Right lobe of liver (tissue), 6 donors: ENCODE measurements around the gene CTNND2. TPM values are rescaled to one million over a fixed set of nuclear protein-coding genes. Genes with fewer than 3 reads are reported as not detected.
A peak's percentile ranks its signal among the peaks of the same experiment; 100 is the strongest.

Experiments
- ATAC-seq, 4 donors: fragments of 200-7000 bp; cut with Tn5 transposase; one replicate each; pipeline ENCODE4 v1.9.1; 2020; ENCODE audit warnings: mild to moderate bottlenecking in 4 of 4, moderate library complexity in 4 of 4
- DNase-seq, 3 donors: peaks; one replicate each; pipeline ENCODE4 v3.0.0-alpha.2; 2020
- H3K27ac ChIP-seq, 3 donors: fragments of 200-600 bp; one replicate each; pipeline ENCODE4 v1.8.0; 2022
- H3K27me3 ChIP-seq, 2 donors: fragments of 200-600 bp; one replicate each; pipeline ENCODE4 v1.8.0; 2022
- H3K36me3 ChIP-seq, 4 donors: fragments of 200-600 bp; sonication (generic) in 1 of 4; one replicate each; pipeline versions ENCODE4 v1.5.1 to v1.8.0; 2017 to 2022; ENCODE audit warnings: control low read depth in 1 of 4
- H3K4me1 ChIP-seq, 4 donors: fragments of 200-600 bp; sonication (generic) in 1 of 4; one replicate each; pipeline versions ENCODE4 v1.5.1 to v1.8.0; 2017 to 2022; ENCODE audit warnings: control low read depth in 1 of 4
- H3K4me3 ChIP-seq, 3 donors: fragments of 200-600 bp; one replicate each; pipeline ENCODE4 v1.8.0; 2022
- H3K9me3 ChIP-seq, 4 donors: fragments of 200-600 bp; sonication (generic) in 1 of 4; one replicate each; pipeline versions ENCODE4 v1.5.1 to v1.8.0; 2017 to 2022; ENCODE audit warnings: control low read depth in 1 of 4
- CTCF ChIP-seq, 4 donors: fragments of 200-600 bp in 3 of 4; fragments of 450-650 bp in 1 of 4; IDR thresholded peaks; one replicate each; pipeline versions ENCODE4 v1.5.1 to v1.8.0; 2016 to 2022; ENCODE audit warnings: antibody characterized with exemption in 4 of 4, mild to moderate bottlenecking in 2 of 4
- POLR2A ChIP-seq: fragments of 450-650 bp; IDR thresholded peaks from one replicate; pipeline ENCODE4 v1.6.1; 2017; ENCODE audit warnings: antibody characterized with exemption, mild to moderate bottlenecking
- WGBS: methylation state at CpG from one replicate; pipeline ENCODE4 v1.1.6; 2018; ENCODE audit warnings: low coverage, low lambda C conversion rate; ENCODE audit not compliant: insufficient coverage; ENCODE audit errors: missing lambda C conversion rate; 5-methylcytosine and 5-hydroxymethylcytosine counted together
- intact Hi-C, 2 donors: fragments of 100-400 bp; cut with DNase I; formaldehyde crosslinking; loops; one replicate each; pipeline versions ENCODE4 v1.11.2 to v1.14.1; 2022
- total RNA-seq, 6 experiments: library from RNA; depleted of rRNA in 2 of 6; stranded (reverse); fragments of >200 nt in 2 of 6; fragmentation: NEBNext Ultra II Directional in 3 of 6; extraction: Animal tissue kit (Norgen Biotek cat#: 25700) in 3 of 6; gene quantifications; one replicate each; pipeline versions ENCODE4 v1.1.0 to v1.2.4, GENCODE V29; 2016 to 2023
- donor health status: DM: no; HTN: yes; CAD: no.
- donor health status: DM: no; HTN: no; CAD: no.
- donor health status: DM: no; HTN: no; CAD: no.
- donor health status: DM: no; HTN: yes; CAD: no.
- donor health status: DM: no; HTN: yes; CAD: no.

Gene CTNND2
- total RNA-seq, 6 experiments from 2014 or later: 0.06 to 1.5 (median 1.1) TPM

GRCh38 chr5:11248966-11249365 is 655.3 kb downstream of the CTNND2 start:
- intact Hi-C loops: no loop called here
- TF ChIP-seq POLR2A: no peak
- no peak for TF ChIP-seq CTCF (IDR thresholded peaks at IDR 0.05)
- no peaks in the 10 kb centered on the region for H3K4me1 ChIP-seq
- no peaks in the 10 kb centered on the region for H3K27me3 ChIP-seq
- no peak for ATAC-seq
- no peak overlapping the region for H3K27ac ChIP-seq
- no peaks in the 10 kb centered on the region for H3K36me3 ChIP-seq
- 59% methylated on average over 4 of the region's 4 CpGs for WGBS
- no peak for DNase-seq
- no peaks in the 10 kb centered on the region for H3K9me3 ChIP-seq
- no peak overlapping the region for H3K4me3 ChIP-seq

GRCh38 chr5:11247224-11247623 is 657.0 kb downstream of the CTNND2 start:
- WGBS: 73% methylated on average over 2 of the region's 3 CpGs
- H3K36me3 ChIP-seq: no peaks in the 10 kb centered on the region
- no peaks in the 10 kb centered on the region for H3K27me3 ChIP-seq
- no peak for DNase-seq
- no peak for ATAC-seq
- intact Hi-C loops: no loop called here
- H3K9me3 ChIP-seq: no peaks in the 10 kb centered on the region
- H3K27ac ChIP-seq: no peak overlapping the region
- no peaks in the 10 kb centered on the region for H3K4me1 ChIP-seq
- no peak overlapping the region for H3K4me3 ChIP-seq
- TF ChIP-seq CTCF (IDR thresholded peaks at IDR 0.05) (no peak), POLR2A (no peak)

GRCh38 chr5:11240293-11241190 is 663.7 kb downstream of the CTNND2 start:
- no peak overlapping the region for H3K4me3 ChIP-seq
- intact Hi-C loops: no loop called here
- no peaks in the 10 kb centered on the region for H3K27me3 ChIP-seq
- WGBS: 89% methylated on average over 2 of the region's 2 CpGs
- no peak for TF ChIP-seq CTCF (IDR thresholded peaks at IDR 0.05)
- TF ChIP-seq POLR2A: no peak
- H3K36me3 ChIP-seq: no peaks in the 10 kb centered on the region
- ATAC-seq: no peak
- no peaks in the 10 kb centered on the region for H3K9me3 ChIP-seq
- no peaks in the 10 kb centered on the region for H3K4me1 ChIP-seq
- DNase-seq: no peak
- no peak overlapping the region for H3K27ac ChIP-seq

- TF ChIP-seq POLR2A (no peak), CTCF (IDR thresholded peaks at IDR 0.05) (no peak)
- Histone ChIP-seq H3K9me3 (no peaks in the 10 kb centered on the region), H3K27me3 (no peaks in the 10 kb centered on the region), H3K4me3 (no peak overlapping the region), H3K27ac (no peak overlapping the region), H3K4me1 (no peaks in the 10 kb centered on the region), H3K36me3 (no peaks in the 10 kb centered on the region)
- DNase-seq (no peak), ATAC-seq (peak in 1 of 4 donors; percentile 33)
- intact Hi-C loops: no loop called here
- WGBS: 80% methylated on average over 6 of the region's 13 CpGs
Observed at GRCh38 chr5:11239261-11240015, 664.8 kb downstream of the CTNND2 start.
